Glutamatergic neuron (in vitro differentiated cells): Measurements from ENCODE around the gene MAMDC4. TPM values are rescaled to one million over a fixed set of nuclear protein-coding genes. Genes with fewer than 3 reads are reported as not detected.
"Not testable (repeated sequence)": the region's sequence is repeated elsewhere in the genome, so short reads cannot be mapped to it uniquely, and the experiment has no call there.

Experiments used
- DNase-seq: peaks from one replicate; pipeline ENCODE4 v3.0.0; 2022
- H3K27ac Mint-ChIP-seq: one replicate; pipeline ENCODE4 v1.8.0; 2020; ENCODE audit warnings: mild to moderate bottlenecking, mixed read lengths, inconsistent platforms; ENCODE audit not compliant: unreplicated experiment
- H3K27me3 Mint-ChIP-seq: one replicate; pipeline ENCODE4 v1.8.0; 2020; ENCODE audit warnings: mild to moderate bottlenecking, moderate library complexity, mixed read lengths, inconsistent platforms; ENCODE audit not compliant: unreplicated experiment
- H3K36me3 Mint-ChIP-seq: one replicate; pipeline ENCODE4 v1.8.0; 2020; ENCODE audit warnings: mild to moderate bottlenecking, mixed read lengths, inconsistent platforms; ENCODE audit not compliant: unreplicated experiment
- H3K4me1 Mint-ChIP-seq: one replicate; pipeline ENCODE4 v1.8.0; 2020; ENCODE audit warnings: mild to moderate bottlenecking, low read depth, mixed read lengths, inconsistent platforms; ENCODE audit not compliant: unreplicated experiment
- H3K4me3 Mint-ChIP-seq: one replicate; pipeline ENCODE4 v1.8.0; 2020; ENCODE audit warnings: mild to moderate bottlenecking, mixed read lengths, inconsistent platforms; ENCODE audit not compliant: unreplicated experiment
- H3K9me3 Mint-ChIP-seq: one replicate; pipeline ENCODE4 v1.8.0; 2020; ENCODE audit warnings: mild to moderate bottlenecking, moderate library complexity, mixed read lengths, inconsistent platforms; ENCODE audit not compliant: unreplicated experiment
- total RNA-seq: library from RNA; stranded (reverse); fragmentation: NEBNext Ultra II Directional; extraction: Animal tissue kit (Norgen Biotek cat#: 25700); gene quantifications from one replicate; pipeline ENCODE4 v1.2.1, GENCODE V29; 2021; ENCODE audit not compliant: unreplicated experiment
- TF ChIP-seq, protein P1 (sequence below): fragments of 200-600 bp; sonication (generic); IDR thresholded peaks from one replicate; pipeline ENCODE4 v1.5.0; 2021; ENCODE audit not compliant: partially characterized antibody, unreplicated experiment

Gene MAMDC4
- total RNA-seq, 1 donor from 2014 or later: 17.6 TPM

DNA sequence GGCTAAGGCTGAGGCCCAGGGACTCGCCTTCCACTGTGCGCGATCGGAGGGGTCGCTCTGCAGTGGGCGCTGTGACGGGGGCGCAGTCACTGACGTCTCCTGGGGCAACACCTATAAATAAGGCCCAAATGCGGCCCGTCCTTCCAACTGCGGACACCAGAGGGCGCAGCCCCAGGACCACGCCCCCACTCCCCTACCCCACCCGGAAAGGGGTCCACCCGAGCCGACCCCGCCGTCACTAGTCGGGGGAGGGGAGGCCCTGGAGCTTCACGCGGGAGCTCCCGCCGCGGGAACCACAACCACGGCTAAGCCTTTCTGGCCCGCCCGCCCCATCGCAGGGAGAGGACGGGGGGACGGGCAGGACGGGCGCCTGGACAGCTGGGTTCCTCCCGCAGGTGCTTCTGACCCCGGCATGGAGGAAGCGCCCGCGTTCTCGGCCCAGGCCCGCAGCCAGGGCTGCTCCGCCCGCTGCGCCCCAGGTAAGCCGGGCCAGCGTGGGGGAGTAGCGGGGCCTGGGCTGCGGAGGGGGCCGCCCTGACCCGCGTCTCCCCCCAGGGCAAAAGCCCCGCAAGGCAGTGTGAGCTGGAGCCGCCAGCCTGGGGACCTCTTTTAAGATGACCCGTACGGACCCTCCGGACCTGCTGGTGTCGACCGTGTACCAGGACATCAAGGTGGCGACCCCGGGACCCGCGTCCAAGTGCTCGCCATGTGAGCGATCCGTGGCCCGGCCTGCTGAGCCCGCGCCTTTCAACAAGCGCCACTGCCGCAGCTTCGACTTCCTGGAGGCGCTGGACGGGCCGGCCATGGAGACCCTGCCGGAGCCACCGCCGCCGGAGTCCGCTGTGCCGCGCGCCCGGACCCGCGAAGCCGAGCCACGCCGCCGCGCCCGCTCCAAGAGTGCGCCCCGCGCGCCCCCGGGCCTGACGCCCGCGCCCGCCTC lies 8.1 kb upstream of the MAMDC4 start:
- H3K27ac Mint-ChIP-seq, H3K4me1 Mint-ChIP-seq, H3K36me3 Mint-ChIP-seq, H3K9me3 Mint-ChIP-seq: not testable (repeated sequence)
- TF ChIP-seq, protein P1, sequence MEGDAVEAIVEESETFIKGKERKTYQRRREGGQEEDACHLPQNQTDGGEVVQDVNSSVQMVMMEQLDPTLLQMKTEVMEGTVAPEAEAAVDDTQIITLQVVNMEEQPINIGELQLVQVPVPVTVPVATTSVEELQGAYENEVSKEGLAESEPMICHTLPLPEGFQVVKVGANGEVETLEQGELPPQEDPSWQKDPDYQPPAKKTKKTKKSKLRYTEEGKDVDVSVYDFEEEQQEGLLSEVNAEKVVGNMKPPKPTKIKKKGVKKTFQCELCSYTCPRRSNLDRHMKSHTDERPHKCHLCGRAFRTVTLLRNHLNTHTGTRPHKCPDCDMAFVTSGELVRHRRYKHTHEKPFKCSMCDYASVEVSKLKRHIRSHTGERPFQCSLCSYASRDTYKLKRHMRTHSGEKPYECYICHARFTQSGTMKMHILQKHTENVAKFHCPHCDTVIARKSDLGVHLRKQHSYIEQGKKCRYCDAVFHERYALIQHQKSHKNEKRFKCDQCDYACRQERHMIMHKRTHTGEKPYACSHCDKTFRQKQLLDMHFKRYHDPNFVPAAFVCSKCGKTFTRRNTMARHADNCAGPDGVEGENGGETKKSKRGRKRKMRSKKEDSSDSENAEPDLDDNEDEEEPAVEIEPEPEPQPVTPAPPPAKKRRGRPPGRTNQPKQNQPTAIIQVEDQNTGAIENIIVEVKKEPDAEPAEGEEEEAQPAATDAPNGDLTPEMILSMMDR: peak; percentile 90
- Mint-ChIP-seq H3K27me3 (peaks cover 13% of the 10 kb centered on the region), H3K4me3 (peak overlapping the region; percentile 75)
- DNase-seq: peak; percentile 70

GRCh38 chr9:136844761-136845464 lies 7.2 kb upstream of the MAMDC4 start:
- H3K27me3 Mint-ChIP-seq: peaks cover 16% of the 10 kb centered on the region
- no peak overlapping the region for H3K4me3 Mint-ChIP-seq
- peaks cover 9% of the 10 kb centered on the region for H3K9me3 Mint-ChIP-seq
- no peak overlapping the region for H3K27ac Mint-ChIP-seq
- H3K4me1 Mint-ChIP-seq: peaks cover 8% of the 10 kb centered on the region
- DNase-seq: no peak
- TF ChIP-seq, protein P1: no peak
- H3K36me3 Mint-ChIP-seq: no peaks in the 10 kb centered on the region

- Mint-ChIP-seq H3K4me3 (no peak overlapping the region), H3K36me3 (no peaks in the 10 kb centered on the region), H3K27me3 (peaks cover 16% of the 10 kb centered on the region), H3K9me3 (peaks cover 10% of the 10 kb centered on the region), H3K27ac (no peak overlapping the region), H3K4me1 (peaks cover 7% of the 10 kb centered on the region)
- no peak for DNase-seq
- TF ChIP-seq, protein P1: no peak
Measured at GRCh38 chr9:136845465-136846260, 6.5 kb upstream of the MAMDC4 start.

DNA sequence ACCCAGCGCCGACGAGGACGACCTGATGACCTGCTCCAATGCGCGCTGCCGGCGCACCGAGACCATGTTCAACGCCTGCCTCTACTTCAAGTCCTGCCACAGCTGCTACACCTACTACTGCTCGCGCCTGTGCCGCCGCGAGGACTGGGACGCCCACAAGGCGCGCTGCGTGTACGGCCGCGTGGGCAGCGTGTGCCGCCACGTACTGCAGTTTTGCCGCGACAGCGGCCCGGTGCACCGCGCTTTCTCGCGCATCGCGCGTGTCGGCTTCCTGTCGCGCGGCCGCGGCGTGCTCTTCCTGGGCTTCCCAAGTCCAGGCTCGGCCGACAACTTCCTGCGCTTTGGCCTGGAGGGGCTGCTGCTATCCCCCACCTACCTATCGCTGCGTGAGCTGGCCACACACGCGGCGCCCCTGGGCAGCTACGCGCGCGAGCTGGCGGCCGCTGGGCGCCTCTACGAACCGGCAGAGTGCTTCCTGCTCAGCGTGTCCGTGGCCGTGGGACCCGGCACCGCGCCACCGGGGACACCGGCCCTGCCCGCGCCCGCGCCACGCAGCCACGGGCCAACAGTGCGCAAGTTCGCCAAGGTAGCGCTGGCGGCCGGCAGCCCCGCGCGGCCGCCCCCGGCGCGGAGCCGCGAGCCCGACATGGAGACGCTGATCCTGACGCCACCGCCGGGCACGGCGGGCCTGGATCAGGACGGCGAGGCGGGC lies 5.6 kb upstream of the MAMDC4 start:
- TF ChIP-seq, protein P1: no peak
- Mint-ChIP-seq H3K27ac (no peak overlapping the region), H3K4me1 (peaks cover 2% of the 10 kb centered on the region), H3K27me3 (peaks cover 16% of the 10 kb centered on the region), H3K36me3 (no peaks in the 10 kb centered on the region), H3K9me3 (peaks cover 10% of the 10 kb centered on the region), H3K4me3 (no peak overlapping the region)
- no peak for DNase-seq
